Tibial nerve (tissue), 4 donors: ENCODE results near the gene MMP27. TPM values are rescaled to one million over a fixed set of nuclear protein-coding genes. Genes with fewer than 3 reads are reported as not detected.

Experiments used
- DNase-seq, 2 donors: peaks; one replicate each; pipeline ENCODE4 v3.0.0-alpha.2; 2019; ENCODE audit warnings: low spot score in 2 of 2
- H3K27ac ChIP-seq, 4 donors: fragments of 200-600 bp; sonication (generic) in 3 of 4; one replicate each; pipeline ENCODE4 v1.5.1; 2017 to 2019; ENCODE audit warnings: mild to moderate bottlenecking in 1 of 4
- H3K27me3 ChIP-seq, 2 donors: fragments of 200-600 bp; sonication (generic) in 1 of 2; one replicate each; pipeline versions ENCODE4 v1.5.1 to v1.6.0; 2017 to 2019
- H3K36me3 ChIP-seq, 3 donors: fragments of 200-600 bp; sonication (generic); one replicate each; pipeline ENCODE4 v1.5.1; 2018 to 2019
- H3K4me1 ChIP-seq, 4 donors: fragments of 200-600 bp; sonication (generic) in 3 of 4; one replicate each; pipeline ENCODE4 v1.5.1; 2017 to 2019
- H3K4me3 ChIP-seq, 4 donors: fragments of 200-600 bp; sonication (generic) in 3 of 4; one replicate each; pipeline ENCODE4 v1.5.1; 2017 to 2019; ENCODE audit warnings: mild to moderate bottlenecking in 1 of 4, moderate library complexity in 1 of 4
- H3K9me3 ChIP-seq, 4 donors: fragments of 200-600 bp; sonication (generic) in 3 of 4; one replicate each; pipeline ENCODE4 v1.5.1; 2017 to 2019
- EP300 ChIP-seq, 2 donors: sonication (generic); formaldehyde crosslinking; IDR thresholded peaks; one replicate each; pipeline ENCODE4 v1.6.1; 2017; ENCODE audit warnings: antibody characterized with exemption in 2 of 2, mild to moderate bottlenecking in 1 of 2
- POLR2A ChIP-seq, 2 donors: fragments of 450-650 bp; IDR thresholded peaks; one replicate each; pipeline ENCODE4 v1.6.1; 2017; ENCODE audit warnings: antibody characterized with exemption in 2 of 2, mild to moderate bottlenecking in 2 of 2, moderate library complexity in 2 of 2
- WGBS, 2 donors: methylation state at CpG; one replicate each; pipeline ENCODE4 v1.1.5; 2018; 5-methylcytosine and 5-hydroxymethylcytosine counted together
- total RNA-seq, 4 donors: library from RNA; depleted of rRNA; stranded (reverse); fragments of >200 nt; gene quantifications; one replicate each; pipeline ENCODE4 v1.1.0, GENCODE V29; 2016
- TF ChIP-seq, protein P1 (sequence below), 5 experiments: fragments of 200-600 bp in 3 of 5; fragments of 450-650 bp in 2 of 5; sonication (generic) in 3 of 5; IDR thresholded peaks; one replicate each; pipeline ENCODE4 v1.5.1; 2016 to 2019; ENCODE audit warnings: antibody characterized with exemption in 5 of 5, mild to moderate bottlenecking in 3 of 5, moderate library complexity in 2 of 5

MMP27 gene
- total RNA-seq, 4 donors from 2014 or later, result 0.78 TPM; not detected in 3

DNA sequence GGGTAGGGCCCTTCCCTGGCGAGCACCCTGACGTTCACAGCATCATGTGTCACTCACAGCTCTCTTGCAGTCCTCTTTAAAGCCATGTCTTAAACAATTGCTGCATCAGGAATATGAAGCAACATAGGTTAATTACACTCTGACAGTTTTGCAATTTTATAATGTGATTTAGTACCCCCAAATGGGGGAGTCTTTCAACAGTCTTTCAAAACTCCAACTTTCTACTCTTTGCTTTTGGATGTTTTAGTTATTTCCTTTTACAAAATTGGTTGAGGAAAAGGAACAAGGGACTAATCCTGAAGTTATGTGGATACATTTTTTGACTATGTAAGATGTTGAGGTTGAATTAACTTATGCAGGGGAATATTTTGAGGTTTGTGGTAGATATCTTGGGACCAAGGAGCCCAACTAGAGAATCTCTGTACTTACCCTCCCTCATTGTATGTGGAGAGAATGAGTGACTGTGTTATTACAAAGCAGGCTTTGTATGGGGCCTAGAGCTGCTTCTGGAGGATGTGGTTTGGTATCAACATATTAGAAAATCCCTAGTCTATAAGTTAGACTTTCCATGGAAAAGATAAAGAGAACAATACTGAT lies 19.4 kb upstream of the MMP27 start, which contains the start of gene MMP8:
Gene MMP8, minus strand, starts transcription at position 51 of the 597 bp plus-strand sequence. CDS start 99 bp downstream, outside the sequence.
- Histone ChIP-seq H3K36me3 (no peaks in the 10 kb centered on the region), H3K27ac (no peak within 1 kb of the TSS), H3K27me3 (no peaks in the 10 kb centered on the region), H3K9me3 (peaks cover 0 to 3% (median 0%) of the 10 kb centered on the region in 4 donors), H3K4me3 (no peak within 1 kb of the TSS), H3K4me1 (no peaks in the 10 kb centered on the region)
- DNase-seq, result no peak
- 44 to 49% methylated on average over 2 of the region's 2 CpGs for WGBS, 2 donors
- TF ChIP-seq, protein P1, sequence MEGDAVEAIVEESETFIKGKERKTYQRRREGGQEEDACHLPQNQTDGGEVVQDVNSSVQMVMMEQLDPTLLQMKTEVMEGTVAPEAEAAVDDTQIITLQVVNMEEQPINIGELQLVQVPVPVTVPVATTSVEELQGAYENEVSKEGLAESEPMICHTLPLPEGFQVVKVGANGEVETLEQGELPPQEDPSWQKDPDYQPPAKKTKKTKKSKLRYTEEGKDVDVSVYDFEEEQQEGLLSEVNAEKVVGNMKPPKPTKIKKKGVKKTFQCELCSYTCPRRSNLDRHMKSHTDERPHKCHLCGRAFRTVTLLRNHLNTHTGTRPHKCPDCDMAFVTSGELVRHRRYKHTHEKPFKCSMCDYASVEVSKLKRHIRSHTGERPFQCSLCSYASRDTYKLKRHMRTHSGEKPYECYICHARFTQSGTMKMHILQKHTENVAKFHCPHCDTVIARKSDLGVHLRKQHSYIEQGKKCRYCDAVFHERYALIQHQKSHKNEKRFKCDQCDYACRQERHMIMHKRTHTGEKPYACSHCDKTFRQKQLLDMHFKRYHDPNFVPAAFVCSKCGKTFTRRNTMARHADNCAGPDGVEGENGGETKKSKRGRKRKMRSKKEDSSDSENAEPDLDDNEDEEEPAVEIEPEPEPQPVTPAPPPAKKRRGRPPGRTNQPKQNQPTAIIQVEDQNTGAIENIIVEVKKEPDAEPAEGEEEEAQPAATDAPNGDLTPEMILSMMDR (IDR thresholded peaks at IDR 0.05), result no peak
- TF ChIP-seq POLR2A (IDR thresholded peaks at IDR 0.05) (no peak), EP300 (IDR thresholded peaks at IDR 0.05) (no peak)

DNA sequence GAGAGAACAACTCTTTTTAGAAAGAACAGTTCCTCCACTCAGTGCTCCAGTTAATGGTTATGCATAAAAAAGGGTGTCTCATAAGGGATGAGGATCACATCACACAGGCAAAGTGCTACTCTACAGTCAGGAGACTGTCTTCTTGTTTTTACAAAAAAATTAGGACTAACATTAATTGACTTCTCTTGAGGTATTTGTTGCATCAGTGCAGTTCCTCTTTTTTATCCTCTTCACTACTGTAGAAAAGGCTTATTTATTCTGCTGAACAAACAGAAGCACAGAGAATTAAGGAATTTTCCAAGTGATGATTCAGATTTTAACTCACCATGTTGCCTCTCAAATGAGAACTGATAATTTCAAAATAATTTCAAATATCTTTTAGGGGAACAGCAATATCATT lies 17.3 kb upstream of the MMP27 start:
- TF ChIP-seq POLR2A (IDR thresholded peaks at IDR 0.05), result no peak
- TF ChIP-seq, protein P1 (IDR thresholded peaks at IDR 0.05), result no peak
- TF ChIP-seq EP300 (IDR thresholded peaks at IDR 0.05), result no peak
- no peaks in the 10 kb centered on the region for H3K4me1 ChIP-seq
- DNase-seq, result no peak
- H3K36me3 ChIP-seq, result no peaks in the 10 kb centered on the region
- H3K9me3 ChIP-seq, result peaks cover 0 to 3% (median 0%) of the 10 kb centered on the region in 4 donors
- no peaks in the 10 kb centered on the region for H3K27me3 ChIP-seq
- no peak overlapping the region for H3K27ac ChIP-seq
- H3K4me3 ChIP-seq, result no peak overlapping the region

DNA sequence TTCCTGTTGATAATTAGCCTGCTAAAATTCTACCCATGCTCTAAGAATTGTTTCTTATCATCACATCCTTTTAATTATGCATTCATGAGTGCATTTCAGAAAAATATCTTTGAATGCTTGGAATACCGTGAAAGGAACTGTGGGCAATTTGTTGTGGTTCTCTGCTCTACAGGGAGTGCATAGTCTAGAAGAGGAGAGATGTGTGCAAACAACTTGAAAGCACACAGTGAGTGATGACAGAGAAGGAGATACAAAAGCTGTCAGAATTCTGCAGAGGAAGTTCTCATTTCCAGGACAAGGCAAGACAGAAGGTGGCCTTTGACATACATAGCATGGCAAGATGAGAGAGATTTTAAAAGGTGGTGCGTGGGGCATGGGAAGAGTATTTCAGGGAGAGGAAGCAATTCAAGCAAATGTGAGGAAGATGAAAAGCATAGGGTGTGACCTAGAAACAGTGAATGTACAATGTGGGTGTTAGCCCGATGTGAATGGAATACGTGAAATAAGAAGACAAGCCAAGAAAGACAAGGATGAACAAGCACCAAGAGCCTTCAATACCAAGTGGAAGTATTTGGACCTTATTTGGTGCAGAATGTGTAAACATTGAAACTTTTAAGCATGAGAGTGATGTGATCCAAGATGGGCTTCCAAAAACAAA lies 14.2 kb upstream of the MMP27 start:
- no peak for DNase-seq
- H3K9me3 ChIP-seq, result peaks cover 0 to 3% (median 0%) of the 10 kb centered on the region in 4 donors
- H3K4me1 ChIP-seq, result no peaks in the 10 kb centered on the region
- no peak overlapping the region for H3K4me3 ChIP-seq
- no peaks in the 10 kb centered on the region for H3K27me3 ChIP-seq
- 56 to 67% methylated on average over 4 of the region's 4 CpGs for WGBS, 2 donors
- H3K36me3 ChIP-seq, result no peaks in the 10 kb centered on the region
- TF ChIP-seq EP300 (IDR thresholded peaks at IDR 0.05), result no peak
- TF ChIP-seq, protein P1 (IDR thresholded peaks at IDR 0.05), result no peak
- no peak for TF ChIP-seq POLR2A (IDR thresholded peaks at IDR 0.05)
- H3K27ac ChIP-seq, result no peak overlapping the region

DNA sequence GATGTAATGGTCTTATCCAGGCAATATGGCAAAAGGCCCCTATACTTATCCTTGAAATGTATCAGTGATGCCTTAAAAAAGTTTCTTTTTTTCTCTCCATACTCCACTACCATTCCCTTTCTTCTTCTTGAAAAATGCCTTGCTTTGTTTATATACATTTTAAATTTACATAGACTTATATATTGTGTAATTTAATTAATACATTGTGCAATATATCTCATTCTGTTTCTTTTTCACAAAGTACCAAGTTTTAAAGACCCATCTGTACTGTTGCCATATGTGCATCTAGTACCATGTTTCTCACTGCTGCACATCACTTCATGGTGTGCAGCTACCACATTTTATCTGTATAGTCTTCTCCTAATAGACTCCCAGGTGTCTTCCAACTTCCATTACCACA lies 11.7 kb upstream of the MMP27 start:
- Histone ChIP-seq H3K27ac (no peak overlapping the region), H3K27me3 (no peaks in the 10 kb centered on the region), H3K4me1 (no peaks in the 10 kb centered on the region), H3K36me3 (no peaks in the 10 kb centered on the region), H3K4me3 (no peak overlapping the region), H3K9me3 (no peaks in the 10 kb centered on the region)
- TF ChIP-seq POLR2A (IDR thresholded peaks at IDR 0.05) (no peak), EP300 (IDR thresholded peaks at IDR 0.05) (no peak)
- TF ChIP-seq, protein P1 (IDR thresholded peaks at IDR 0.05), result no peak
- DNase-seq, result no peak

DNA sequence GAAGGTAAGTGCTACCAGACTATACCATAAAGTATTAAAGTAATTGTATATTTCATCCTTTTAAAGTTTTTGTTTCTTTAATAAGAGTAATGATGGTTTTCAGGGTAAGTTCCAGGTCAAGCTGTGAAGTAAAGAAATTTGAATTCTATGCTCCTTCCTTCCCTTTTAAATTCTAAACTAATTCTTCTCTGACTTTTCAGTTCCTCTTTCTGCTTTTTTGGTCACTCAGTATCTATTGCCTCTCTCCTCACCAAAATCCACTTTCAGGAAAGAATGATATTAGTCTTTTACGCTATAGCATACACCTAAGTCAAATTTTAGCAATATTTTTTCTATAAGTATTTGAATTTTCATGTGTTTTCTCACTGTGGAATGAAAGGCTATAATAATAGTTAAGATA lies 11.0 kb upstream of the MMP27 start:
- no peak for DNase-seq
- H3K4me3 ChIP-seq, result no peak overlapping the region
- no peaks in the 10 kb centered on the region for H3K36me3 ChIP-seq
- 87% methylated on average over 1 of the region's 1 CpG for WGBS, 2 donors
- TF ChIP-seq EP300 (IDR thresholded peaks at IDR 0.05), result no peak
- TF ChIP-seq POLR2A (IDR thresholded peaks at IDR 0.05), result no peak
- TF ChIP-seq, protein P1 (IDR thresholded peaks at IDR 0.05), result no peak
- no peaks in the 10 kb centered on the region for H3K27me3 ChIP-seq
- no peak overlapping the region for H3K27ac ChIP-seq
- H3K4me1 ChIP-seq, result no peaks in the 10 kb centered on the region
- H3K9me3 ChIP-seq, result no peaks in the 10 kb centered on the region
